HG02981 (cell line): ENCODE data around the gene BRMS1.

ENCODE experiments used
- ATAC-seq: cut with Tn5 transposase; IDR thresholded peaks from one replicate; pipeline ENCODE4 v1.9.1; 2021; ENCODE audit warnings: mild to moderate bottlenecking, moderate library complexity; ENCODE audit not compliant: unreplicated experiment

Gene BRMS1

GRCh38 chr11:66287889-66288670 lies 56.8 kb downstream of the BRMS1 start:
- no peak for ATAC-seq
